Activated naive CD4-positive, alpha-beta T cell treated with anti-CD3 and anti-CD28 coated beads, Interleukin-2, amount 50 U/mL, for 24 hours (primary cell): ENCODE results near the gene SEC61A1.

Source experiments
- H3K27ac Mint-ChIP-seq: one replicate; pipeline ENCODE4 v1.8.0; 2021; ENCODE audit warnings: mild to moderate bottlenecking, mixed read lengths
- H3K27me3 Mint-ChIP-seq: one replicate; pipeline ENCODE4 v1.8.0; 2021; ENCODE audit warnings: mixed read lengths
- H3K36me3 Mint-ChIP-seq: one replicate; pipeline ENCODE4 v1.8.0; 2021; ENCODE audit warnings: mixed read lengths
- H3K4me1 Mint-ChIP-seq: one replicate; pipeline ENCODE4 v1.8.0; 2021; ENCODE audit warnings: mixed read lengths
- H3K4me3 Mint-ChIP-seq: one replicate; pipeline ENCODE4 v1.8.0; 2021; ENCODE audit warnings: mild to moderate bottlenecking, mixed read lengths
- H3K9me3 Mint-ChIP-seq: one replicate; pipeline ENCODE4 v1.8.0; 2021; ENCODE audit warnings: mixed read lengths

Gene SEC61A1

GRCh38 chr3:128070898-128071591, 18.8 kb downstream of the SEC61A1 start:
- H3K9me3 Mint-ChIP-seq: no peaks in the 10 kb centered on the region
- H3K27me3 Mint-ChIP-seq: no peaks in the 10 kb centered on the region
- no peak overlapping the region for H3K27ac Mint-ChIP-seq
- H3K36me3 Mint-ChIP-seq: peaks cover 8% of the 10 kb centered on the region
- H3K4me3 Mint-ChIP-seq: no peak overlapping the region
- peaks cover 12% of the 10 kb centered on the region for H3K4me1 Mint-ChIP-seq

- no peaks in the 10 kb centered on the region for H3K27me3 Mint-ChIP-seq
- H3K4me3 Mint-ChIP-seq: no peak overlapping the region
- H3K36me3 Mint-ChIP-seq: peaks cover 8% of the 10 kb centered on the region
- peaks cover 12% of the 10 kb centered on the region for H3K4me1 Mint-ChIP-seq
- H3K9me3 Mint-ChIP-seq: no peaks in the 10 kb centered on the region
- H3K27ac Mint-ChIP-seq: no peak overlapping the region
Observed at GRCh38 chr3:128071771-128072453, 19.7 kb downstream of the SEC61A1 start.

- no peak overlapping the region for H3K4me3 Mint-ChIP-seq
- H3K27me3 Mint-ChIP-seq: no peaks in the 10 kb centered on the region
- H3K36me3 Mint-ChIP-seq: peaks cover 3% of the 10 kb centered on the region
- peaks cover 8% of the 10 kb centered on the region for H3K4me1 Mint-ChIP-seq
- H3K9me3 Mint-ChIP-seq: no peaks in the 10 kb centered on the region
- H3K27ac Mint-ChIP-seq: no peak overlapping the region
Observed at GRCh38 chr3:128072454-128073184, 20.4 kb downstream of the SEC61A1 start.

- H3K36me3 Mint-ChIP-seq: peaks cover 3% of the 10 kb centered on the region
- H3K27ac Mint-ChIP-seq: no peak overlapping the region
- H3K4me1 Mint-ChIP-seq: peaks cover 8% of the 10 kb centered on the region
- no peaks in the 10 kb centered on the region for H3K9me3 Mint-ChIP-seq
- H3K4me3 Mint-ChIP-seq: no peak overlapping the region
- no peaks in the 10 kb centered on the region for H3K27me3 Mint-ChIP-seq
Observed at GRCh38 chr3:128073185-128073725, 21.0 kb downstream of the SEC61A1 start.

- Mint-ChIP-seq H3K4me3 (no peak overlapping the region), H3K9me3 (no peaks in the 10 kb centered on the region), H3K27ac (no peak overlapping the region), H3K36me3 (peaks cover 5% of the 10 kb centered on the region), H3K27me3 (no peaks in the 10 kb centered on the region), H3K4me1 (peaks cover 8% of the 10 kb centered on the region)
Observed at GRCh38 chr3:128073807-128074206, 21.6 kb downstream of the SEC61A1 start.

DNA sequence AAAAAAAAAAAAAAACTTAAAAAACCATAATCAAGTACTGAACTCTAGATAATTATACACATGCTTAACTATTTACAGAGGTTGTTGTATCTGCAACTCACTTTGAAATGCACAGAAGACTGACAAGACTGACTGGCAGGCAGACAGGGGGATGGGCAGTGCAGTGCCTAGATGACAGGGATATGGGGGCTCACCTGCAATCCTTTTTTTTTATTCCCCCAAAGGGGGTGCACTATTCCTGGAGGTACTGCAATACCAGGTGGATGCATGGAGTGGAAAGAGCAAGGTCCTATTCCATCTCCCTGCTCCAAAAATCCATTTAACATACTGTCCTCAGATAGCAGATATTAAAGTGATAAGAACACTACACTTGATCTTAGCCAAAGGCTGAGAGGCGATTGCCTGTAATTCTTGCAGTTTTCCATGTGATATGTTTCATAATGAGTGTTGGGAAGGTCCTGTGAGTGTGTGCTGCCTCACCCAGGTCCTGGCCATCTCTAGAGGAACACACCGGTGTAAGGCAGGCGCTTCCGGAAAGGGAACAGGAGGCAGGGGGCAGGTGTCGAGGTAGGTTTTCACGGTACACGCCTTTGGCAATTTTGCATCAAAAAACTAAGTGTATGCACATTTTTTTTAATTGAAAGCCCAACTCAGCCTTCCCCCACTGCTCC, 22.7 kb downstream of the SEC61A1 start:
- peaks cover 8% of the 10 kb centered on the region for H3K36me3 Mint-ChIP-seq
- H3K4me3 Mint-ChIP-seq: peak overlapping the region; percentile 76
- no peaks in the 10 kb centered on the region for H3K9me3 Mint-ChIP-seq
- no peak overlapping the region for H3K27ac Mint-ChIP-seq
- peaks cover 8% of the 10 kb centered on the region for H3K4me1 Mint-ChIP-seq
- H3K27me3 Mint-ChIP-seq: no peaks in the 10 kb centered on the region

DNA sequence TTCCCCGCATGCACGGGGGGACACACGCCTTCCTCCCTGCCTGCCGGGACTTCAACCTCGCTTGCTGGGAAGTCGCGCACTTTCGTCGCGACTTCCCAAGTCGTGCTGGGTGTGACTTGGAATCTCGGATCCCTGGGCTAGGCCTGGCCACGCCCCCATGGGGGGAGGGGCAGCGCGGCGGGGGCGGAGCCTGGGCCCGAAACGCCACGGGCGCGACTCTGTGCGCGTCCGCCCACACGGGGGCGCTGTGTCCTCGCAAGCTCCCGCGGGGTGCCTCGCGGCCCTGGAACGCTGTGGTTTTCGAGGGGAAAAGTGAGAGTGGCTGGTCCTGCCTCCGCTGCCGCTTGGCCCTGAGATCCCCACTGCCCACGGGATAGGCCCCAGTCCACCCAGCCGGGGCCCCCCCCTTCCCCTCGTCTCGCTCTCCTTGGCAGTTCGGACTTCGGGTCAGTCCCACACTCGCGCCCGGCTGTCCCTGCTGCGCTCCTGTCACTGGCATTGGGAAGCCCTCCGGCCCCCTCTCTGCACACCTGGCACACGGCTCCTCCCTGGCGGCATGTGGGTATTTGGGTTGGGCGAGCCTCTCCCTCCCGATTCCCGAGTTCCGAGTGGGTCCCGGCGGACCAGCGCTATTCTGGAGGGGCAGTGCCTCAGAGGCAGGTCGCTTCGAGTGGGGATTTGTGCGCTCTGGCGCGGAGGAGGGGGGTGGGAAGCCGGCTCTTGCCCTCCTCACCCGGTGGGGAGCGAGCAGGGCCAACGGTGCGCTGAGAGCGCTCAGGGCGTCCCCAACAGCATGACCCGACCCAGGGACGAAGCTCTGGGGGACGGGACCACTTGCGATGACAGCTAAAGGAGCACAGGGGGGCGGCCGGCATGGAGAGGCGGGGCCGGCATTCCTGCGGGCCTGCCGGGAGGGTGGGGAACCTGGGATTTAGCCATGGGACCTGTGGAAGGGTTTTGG, 23.6 kb downstream of the SEC61A1 start:
- Mint-ChIP-seq H3K36me3 (peaks cover 12% of the 10 kb centered on the region), H3K4me3 (peak overlapping the region; percentile 76), H3K9me3 (no peaks in the 10 kb centered on the region), H3K27ac (no peak overlapping the region), H3K4me1 (peaks cover 8% of the 10 kb centered on the region), H3K27me3 (no peaks in the 10 kb centered on the region)

DNA sequence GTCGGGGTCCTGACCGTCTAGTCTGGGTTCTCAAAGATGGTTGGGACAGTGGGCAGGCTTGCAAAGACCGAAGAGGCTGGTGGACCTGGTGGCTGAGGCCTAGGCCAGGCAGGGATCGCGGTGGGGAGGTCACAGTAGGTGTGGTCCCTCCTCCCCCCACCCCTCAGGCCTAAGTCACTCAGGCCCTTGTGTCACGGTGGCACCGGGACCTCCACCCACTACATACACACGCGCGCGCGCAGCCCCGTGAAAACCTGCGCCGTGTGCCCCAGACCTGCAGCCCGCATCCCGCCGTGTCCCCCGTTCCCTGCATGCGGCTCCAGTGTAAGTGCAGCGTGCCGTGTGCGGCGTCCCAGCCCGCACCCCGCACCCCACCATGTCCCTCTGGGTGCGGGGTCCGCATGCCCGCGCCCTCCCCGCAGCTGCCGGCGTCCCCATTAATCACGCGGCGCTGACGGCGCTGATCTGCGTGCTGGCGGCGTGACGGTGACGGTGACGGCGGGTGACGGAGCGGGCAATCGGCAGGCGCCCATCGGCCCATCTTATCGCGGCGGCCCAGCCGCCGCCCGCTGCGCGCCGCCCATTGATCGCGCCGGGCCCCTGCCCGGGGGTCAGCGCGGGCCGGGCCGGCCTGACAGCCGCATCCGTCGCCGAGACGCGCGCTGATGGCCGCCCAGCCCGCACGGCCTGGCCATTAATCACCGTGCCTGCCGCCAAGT, 24.4 kb downstream of the SEC61A1 start:
- H3K27ac Mint-ChIP-seq: no peak overlapping the region
- peak overlapping the region; percentile 76 for H3K4me3 Mint-ChIP-seq
- H3K36me3 Mint-ChIP-seq: peaks cover 13% of the 10 kb centered on the region
- H3K9me3 Mint-ChIP-seq: no peaks in the 10 kb centered on the region
- peaks cover 8% of the 10 kb centered on the region for H3K4me1 Mint-ChIP-seq
- no peaks in the 10 kb centered on the region for H3K27me3 Mint-ChIP-seq

GRCh38 chr3:128077202-128077624, 25.0 kb downstream of the SEC61A1 start:
- Mint-ChIP-seq H3K9me3 (no peaks in the 10 kb centered on the region), H3K36me3 (peaks cover 13% of the 10 kb centered on the region), H3K4me3 (peak overlapping the region; percentile 36), H3K4me1 (peaks cover 8% of the 10 kb centered on the region), H3K27me3 (no peaks in the 10 kb centered on the region), H3K27ac (no peak overlapping the region)

GRCh38 chr3:128077665-128078064, 25.4 kb downstream of the SEC61A1 start:
- Mint-ChIP-seq H3K4me1 (peaks cover 8% of the 10 kb centered on the region), H3K36me3 (peaks cover 15% of the 10 kb centered on the region), H3K27me3 (no peaks in the 10 kb centered on the region), H3K4me3 (no peak overlapping the region), H3K9me3 (no peaks in the 10 kb centered on the region), H3K27ac (peak overlapping the region; percentile 51)

DNA sequence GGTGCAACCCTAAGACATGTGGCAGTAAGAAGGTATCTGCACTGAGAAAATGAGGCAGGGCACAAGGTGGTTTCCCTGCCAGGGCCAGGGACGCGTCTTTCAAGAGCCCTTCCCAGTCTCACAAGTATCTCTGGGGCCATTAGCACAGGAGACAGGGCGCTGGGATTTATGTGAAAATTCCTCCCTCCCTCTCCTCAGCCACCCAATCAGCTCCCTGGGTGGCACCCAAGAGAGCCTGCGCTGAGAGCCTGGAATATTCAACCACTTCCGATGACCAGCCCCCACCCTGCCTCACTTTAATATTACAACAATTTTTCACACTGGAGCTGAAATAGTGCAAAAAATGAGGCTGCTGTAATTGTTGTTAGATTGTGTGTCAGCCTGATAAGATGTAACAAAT, 26.1 kb downstream of the SEC61A1 start:
- Mint-ChIP-seq H3K4me3 (no peak overlapping the region), H3K27me3 (no peaks in the 10 kb centered on the region), H3K9me3 (no peaks in the 10 kb centered on the region), H3K27ac (no peak overlapping the region), H3K4me1 (peaks cover 8% of the 10 kb centered on the region), H3K36me3 (peaks cover 20% of the 10 kb centered on the region)

- Mint-ChIP-seq H3K4me1 (peaks cover 8% of the 10 kb centered on the region), H3K9me3 (no peaks in the 10 kb centered on the region), H3K4me3 (no peak overlapping the region), H3K27ac (no peak overlapping the region), H3K36me3 (peaks cover 20% of the 10 kb centered on the region), H3K27me3 (no peaks in the 10 kb centered on the region)
Observed at GRCh38 chr3:128078875-128079274, 26.6 kb downstream of the SEC61A1 start.

GRCh38 chr3:128079823-128080222, 27.6 kb downstream of the SEC61A1 start:
- no peak overlapping the region for H3K27ac Mint-ChIP-seq

More at GRCh38 chr3:128079823-128080222, 27.6 kb downstream of the SEC61A1 start:
- Mint-ChIP-seq H3K36me3 (peaks cover 23% of the 10 kb centered on the region), H3K27me3 (no peaks in the 10 kb centered on the region), H3K9me3 (no peaks in the 10 kb centered on the region), H3K4me3 (no peak overlapping the region), H3K4me1 (peaks cover 7% of the 10 kb centered on the region)
